Endothelial cell of umbilical vein (primary cell): ENCODE results near the gene AFAP1L2. TPM values are rescaled to one million over a fixed set of nuclear protein-coding genes. Genes with fewer than 3 reads are reported as not detected.

Experiments used
- BruUV-seq: library from RNA; stranded (reverse); fragments of 400-500 nt; replicated peaks from 2 replicates; lab custom pipeline; 2021; lab: Mats Ljungman, UMichigan
- CTCF ChIA-PET: fragments of 300-600, 350-600 bp; sonication (Branson Sonifier 250); formaldehyde crosslinking; loops from one replicate; lab custom pipeline; 2021; ENCODE audit warnings: antibody characterized with exemption, inconsistent platforms; lab: Charles Lee
- POLR2A ChIA-PET: fragments of 300-600, 350-600 bp; sonication (Branson Sonifier 250); formaldehyde crosslinking; loops from one replicate; lab custom pipeline; 2021; ENCODE audit warnings: antibody characterized with exemption, inconsistent platforms; lab: Charles Lee
- DNase-seq: peaks from one replicate; pipeline ENCODE4 v3.0.0-alpha.2; 2011; ENCODE audit warnings: low read depth, low spot score
- FAIRE-seq: peaks from 2 replicates; lab custom pipeline; 2011; peaks lifted over from hg19 to GRCh38; lab: Jason Lieb, UNC
- H2AFZ ChIP-seq: 2 replicates; pipeline ENCODE4 v1.6.0; 2012; ENCODE audit warnings: low read depth, low read length, control low read depth, inconsistent platforms
- H3K27ac ChIP-seq: 2 replicates; pipeline ENCODE4 v1.5.1; 2011; ENCODE audit warnings: low read depth, mild to moderate bottlenecking, control low read depth, low read length, moderate library complexity; ENCODE audit not compliant: insufficient read depth
- H3K27me3 ChIP-seq, 2 experiments: 2 replicates each; pipeline versions ENCODE4 v1.6.0 to v1.6.1; 2011; ENCODE audit warnings: low read length in 2 of 2, mixed read lengths in 1 of 2; ENCODE audit not compliant: control insufficient read depth in 2 of 2, insufficient read depth in 2 of 2
- H3K36me3 ChIP-seq, 2 experiments: 2 replicates in 1 of 2; 3 replicates in 1 of 2; pipeline ENCODE4 v1.5.1; 2011; ENCODE audit warnings: low read length in 2 of 2, mild to moderate bottlenecking in 1 of 2, moderate library complexity in 1 of 2; ENCODE audit not compliant: control insufficient read depth in 2 of 2, insufficient read depth in 2 of 2; ENCODE audit errors: extremely low read depth in 1 of 2
- H3K4me1 ChIP-seq: 3 replicates; pipeline ENCODE4 v1.5.1; 2011; ENCODE audit warnings: mild to moderate bottlenecking, low read length; ENCODE audit not compliant: control insufficient read depth, insufficient read depth; ENCODE audit errors: extremely low read depth
- H3K4me2 ChIP-seq: 2 replicates; pipeline ENCODE4 v1.6.1; 2011; ENCODE audit warnings: low read length, control low read depth, mixed read lengths; ENCODE audit not compliant: insufficient read depth
- H3K4me3 ChIP-seq, 3 experiments: fragments of 200-600 bp in 1 of 3; sonication (generic), shearing (Covaris generic) in 1 of 3; replicated peaks in 1 of 3; 2 replicates each; pipeline ENCODE4 v1.5.1; 2011 to 2016; ENCODE audit warnings: control low read depth in 3 of 3, low read length in 3 of 3, mild to moderate bottlenecking in 2 of 3, inconsistent platforms in 1 of 3, low read depth in 1 of 3, moderate library complexity in 1 of 3; ENCODE audit not compliant: insufficient read depth in 1 of 3
- H3K79me2 ChIP-seq: 2 replicates; pipeline ENCODE4 v1.6.0; 2012; ENCODE audit warnings: low read length, inconsistent platforms; ENCODE audit not compliant: control insufficient read depth, insufficient read depth
- H3K9ac ChIP-seq: replicated peaks from 2 replicates; pipeline ENCODE3; 2011; ENCODE audit warnings: low read length, control low read depth; ENCODE audit not compliant: insufficient read depth; ENCODE audit errors: extremely low read depth
- H3K9me1 ChIP-seq: replicated peaks from 3 replicates; pipeline ENCODE4 v1.6.0; 2011; ENCODE audit warnings: mild to moderate bottlenecking, low read length; ENCODE audit not compliant: control insufficient read depth, insufficient read depth; ENCODE audit errors: extremely low read depth
- H3K9me3 ChIP-seq: replicated peaks from 2 replicates; pipeline ENCODE4 v1.5.1; 2012; ENCODE audit warnings: low read length, inconsistent platforms; ENCODE audit not compliant: control insufficient read depth, insufficient read depth
- H4K20me1 ChIP-seq: replicated peaks from 2 replicates; pipeline ENCODE3; 2011; ENCODE audit warnings: mild to moderate bottlenecking, low read length; ENCODE audit not compliant: control insufficient read depth, insufficient read depth; ENCODE audit errors: extremely low read depth
- EZH2 ChIP-seq: IDR thresholded peaks from 2 replicates; pipeline ENCODE4 v1.6.1; 2012; ENCODE audit warnings: borderline replicate concordance, low read depth, mild to moderate bottlenecking, moderate library complexity, low read length, inconsistent platforms; ENCODE audit not compliant: severe bottlenecking
- FOS ChIP-seq: IDR thresholded peaks from 2 replicates; pipeline ENCODE4 v1.6.1; 2011; ENCODE audit warnings: mild to moderate bottlenecking, low read length, moderate library complexity, borderline replicate concordance; ENCODE audit not compliant: insufficient read depth
- GATA2 ChIP-seq: IDR thresholded peaks from 2 replicates; pipeline ENCODE4 v1.7.0; 2011; ENCODE audit warnings: low read depth, mild to moderate bottlenecking, moderate library complexity, mixed read lengths, low read length; ENCODE audit not compliant: insufficient read length, insufficient read depth
- JUN ChIP-seq: IDR thresholded peaks from 2 replicates; pipeline ENCODE4 v1.6.1; 2011; ENCODE audit warnings: borderline replicate concordance, low read depth; ENCODE audit not compliant: insufficient read length, insufficient read depth
- MYC ChIP-seq: IDR thresholded peaks from one replicate; pipeline ENCODE4 v1.6.1; 2011; ENCODE audit warnings: mild to moderate bottlenecking, low read depth, low read length
- POLR2A ChIP-seq: IDR thresholded peaks from 2 replicates; pipeline ENCODE4 v1.6.1; 2012; ENCODE audit warnings: low read depth, mild to moderate bottlenecking, control low read depth, low read length
- POLR2AphosphoS5 ChIP-seq: IDR thresholded peaks from 2 replicates; pipeline ENCODE4 v1.6.1; 2012; ENCODE audit warnings: low read depth, mild to moderate bottlenecking, control low read depth, low read length, moderate library complexity; ENCODE audit not compliant: insufficient read depth
- dilution Hi-C: fragments of 300-500 bp; cut with MboI; formaldehyde crosslinking; loops from one replicate; pipeline ENCODE4 v1.15.0; 2019; ENCODE audit warnings: low sequenced_read_pairs; ENCODE audit not compliant: extremely low pct_ligation_motif_present
- intact Hi-C: fragments of 100-400 bp; cut with micrococcal nuclease; formaldehyde crosslinking; loops from one replicate; pipeline ENCODE4 v1.10.0; 2022
- polyA plus RNA-seq, 4 experiments: library from polyadenylated mRNA; depleted of rRNA in 3 of 4; stranded (reverse) in 3 of 4; unstranded in 1 of 4; fragments of >200 nt; gene quantifications; 2 replicates each; pipeline versions ENCODE4 v1.2.1 to v1.2.3, GENCODE V29; 2011 to 2012; ENCODE audit warnings: missing spikeins in 1 of 4
- total RNA-seq: library from RNA; stranded (reverse); gene quantifications from 2 replicates; pipeline ENCODE4 v1.2.3, GENCODE V29; 2021
- TF ChIP-seq, protein P1 (sequence below): IDR thresholded peaks from 2 replicates; pipeline ENCODE4 v1.6.1; 2011; ENCODE audit not compliant: insufficient read depth, insufficient read length
- TF ChIP-seq, protein P2 (sequence below), 2 donors: IDR thresholded peaks; 1 replicate in 1 of 2; 2 replicates in 1 of 2; pipeline ENCODE4 v1.5.1; 2011; ENCODE audit warnings: low read length in 2 of 2, mild to moderate bottlenecking in 2 of 2, moderate library complexity in 2 of 2, control low read depth in 1 of 2, inconsistent platforms in 1 of 2, low read depth in 1 of 2; ENCODE audit not compliant: insufficient read depth in 1 of 2; ENCODE audit errors: extremely low read depth in 1 of 2

Gene AFAP1L2
- total and polyA plus RNA-seq, 2 donors (not counting 3 experiments of a cell fraction or from before 2014, with no cell fraction given): 0.90 to 4.1 TPM

GRCh38 chr10:114259824-114260223 is 144.5 kb downstream of the AFAP1L2 start:
- no TSS peak for BruUV-seq
- intact Hi-C loops (no loop called here), dilution Hi-C loops (no loop called here)
- CTCF ChIA-PET: no interaction called here
- no peak overlapping the region for H3K27ac ChIP-seq
- H3K9me1 ChIP-seq: no peaks in the 10 kb centered on the region
- no peak overlapping the region for H3K4me2 ChIP-seq
- no peak overlapping the region for H2AFZ ChIP-seq
- H3K79me2 ChIP-seq: no peaks in the 10 kb centered on the region
- H3K4me3 ChIP-seq: no peak overlapping the region
- H3K36me3 ChIP-seq: no peaks in the 10 kb centered on the region
- no peaks in the 10 kb centered on the region for H3K9me3 ChIP-seq
- no peaks in the 10 kb centered on the region for H3K4me1 ChIP-seq
- DNase-seq (no peak), FAIRE-seq (no peak)
- no peak overlapping the region for H3K9ac ChIP-seq
- TF ChIP-seq, protein P1, sequence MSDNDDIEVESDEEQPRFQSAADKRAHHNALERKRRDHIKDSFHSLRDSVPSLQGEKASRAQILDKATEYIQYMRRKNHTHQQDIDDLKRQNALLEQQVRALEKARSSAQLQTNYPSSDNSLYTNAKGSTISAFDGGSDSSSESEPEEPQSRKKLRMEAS: no peak
- TF ChIP-seq POLR2AphosphoS5 (no peak), EZH2 (no peak), FOS (no peak)
- H4K20me1 ChIP-seq: no peaks in the 10 kb centered on the region
- POLR2A ChIA-PET: no interaction called here
- no peaks in the 10 kb centered on the region for H3K27me3 ChIP-seq

DNA sequence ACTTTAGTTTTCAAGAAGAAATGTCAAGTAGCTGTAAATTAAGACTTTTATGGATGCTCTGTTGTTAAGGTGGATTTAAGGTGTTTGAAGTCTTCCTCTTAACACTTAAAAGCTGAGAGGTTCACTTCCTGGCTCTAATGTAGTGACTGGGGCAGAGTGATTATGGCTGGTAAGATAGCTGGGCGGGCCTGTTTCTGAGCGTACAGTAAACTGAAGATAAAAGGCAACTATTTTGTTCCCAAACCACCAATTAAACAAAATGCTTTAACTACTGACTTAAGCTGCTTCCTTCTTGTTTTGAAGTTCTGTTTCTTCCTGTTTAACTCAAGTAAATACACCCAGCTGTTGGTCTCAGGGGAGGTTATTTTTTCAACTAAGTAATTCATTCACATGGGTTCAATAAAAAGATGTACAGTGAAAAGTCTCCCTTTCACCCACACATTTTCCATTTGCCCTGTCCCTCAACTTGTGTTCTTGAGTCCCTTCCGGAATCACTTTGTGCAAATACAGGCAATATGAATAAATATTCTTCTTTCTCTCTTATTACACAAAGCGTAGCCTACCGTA is 145.9 kb downstream of the AFAP1L2 start:
- no peaks in the 10 kb centered on the region for H3K27me3 ChIP-seq
- intact Hi-C loops (no loop called here), dilution Hi-C loops (no loop called here)
- no peak overlapping the region for H3K4me3 ChIP-seq
- H3K9ac ChIP-seq: no peak overlapping the region
- FAIRE-seq (no peak), DNase-seq (no peak)
- no peaks in the 10 kb centered on the region for H3K4me1 ChIP-seq
- ChIA-PET CTCF (no interaction called here), POLR2A (no interaction called here)
- no peaks in the 10 kb centered on the region for H3K9me3 ChIP-seq
- no peak overlapping the region for H3K27ac ChIP-seq
- no TSS peak for BruUV-seq
- H3K9me1 ChIP-seq: no peaks in the 10 kb centered on the region
- no peaks in the 10 kb centered on the region for H3K36me3 ChIP-seq
- no peak overlapping the region for H2AFZ ChIP-seq
- TF ChIP-seq FOS (no peak), POLR2A (no peak), JUN (no peak), MYC (no peak), GATA2 (no peak), EZH2 (no peak), POLR2AphosphoS5 (no peak)
- TF ChIP-seq, protein P1: no peak
- TF ChIP-seq, protein P2, sequence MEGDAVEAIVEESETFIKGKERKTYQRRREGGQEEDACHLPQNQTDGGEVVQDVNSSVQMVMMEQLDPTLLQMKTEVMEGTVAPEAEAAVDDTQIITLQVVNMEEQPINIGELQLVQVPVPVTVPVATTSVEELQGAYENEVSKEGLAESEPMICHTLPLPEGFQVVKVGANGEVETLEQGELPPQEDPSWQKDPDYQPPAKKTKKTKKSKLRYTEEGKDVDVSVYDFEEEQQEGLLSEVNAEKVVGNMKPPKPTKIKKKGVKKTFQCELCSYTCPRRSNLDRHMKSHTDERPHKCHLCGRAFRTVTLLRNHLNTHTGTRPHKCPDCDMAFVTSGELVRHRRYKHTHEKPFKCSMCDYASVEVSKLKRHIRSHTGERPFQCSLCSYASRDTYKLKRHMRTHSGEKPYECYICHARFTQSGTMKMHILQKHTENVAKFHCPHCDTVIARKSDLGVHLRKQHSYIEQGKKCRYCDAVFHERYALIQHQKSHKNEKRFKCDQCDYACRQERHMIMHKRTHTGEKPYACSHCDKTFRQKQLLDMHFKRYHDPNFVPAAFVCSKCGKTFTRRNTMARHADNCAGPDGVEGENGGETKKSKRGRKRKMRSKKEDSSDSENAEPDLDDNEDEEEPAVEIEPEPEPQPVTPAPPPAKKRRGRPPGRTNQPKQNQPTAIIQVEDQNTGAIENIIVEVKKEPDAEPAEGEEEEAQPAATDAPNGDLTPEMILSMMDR (IDR thresholded peaks at IDR 0.05; ENCODE audit: extremely low read depth in 1 of 2, insufficient read depth in 1 of 2, low read depth in 1 of 2, low read length in 2 of 2): no peak
- no peaks in the 10 kb centered on the region for H3K79me2 ChIP-seq
- H3K4me2 ChIP-seq: no peak overlapping the region
- no peaks in the 10 kb centered on the region for H4K20me1 ChIP-seq
